Central memory CD8-positive, alpha-beta T cell (primary cell): Measurements from ENCODE around the gene TADA2B.

Experiments used
- ATAC-seq: fragments of 150-1000 bp; cut with Tn5 transposase; replicated peaks from 2 replicates; pipeline ENCODE4 v1.10.0; 2022; ENCODE audit warnings: mild to moderate bottlenecking, moderate FRiP score, moderate number of reproducible peaks; ENCODE audit not compliant: poor library complexity, severe bottlenecking; ENCODE audit errors: extremely low read depth
- DNase-seq, 2 donors: peaks; one replicate each; pipeline ENCODE4 v3.0.0; 2021; ENCODE audit warnings: low spot score in 2 of 2
- H3K27ac Mint-ChIP-seq: one replicate; pipeline ENCODE4 v1.8.0; 2022; ENCODE audit warnings: low read depth, mild to moderate bottlenecking, moderate library complexity, mixed read lengths
- H3K27me3 Mint-ChIP-seq: one replicate; pipeline ENCODE4 v1.8.0; 2022; ENCODE audit warnings: mixed read lengths
- H3K36me3 Mint-ChIP-seq: one replicate; pipeline ENCODE4 v1.8.0; 2022; ENCODE audit warnings: mild to moderate bottlenecking, moderate library complexity, mixed read lengths; ENCODE audit not compliant: insufficient read depth
- H3K4me1 Mint-ChIP-seq: one replicate; pipeline ENCODE4 v1.8.0; 2022; ENCODE audit warnings: mixed read lengths
- H3K4me3 Mint-ChIP-seq: one replicate; pipeline ENCODE4 v1.8.0; 2022; ENCODE audit warnings: mild to moderate bottlenecking, moderate library complexity, mixed read lengths
- H3K9me3 Mint-ChIP-seq: one replicate; pipeline ENCODE4 v1.8.0; 2022; ENCODE audit warnings: mixed read lengths

Gene TADA2B, protein sequence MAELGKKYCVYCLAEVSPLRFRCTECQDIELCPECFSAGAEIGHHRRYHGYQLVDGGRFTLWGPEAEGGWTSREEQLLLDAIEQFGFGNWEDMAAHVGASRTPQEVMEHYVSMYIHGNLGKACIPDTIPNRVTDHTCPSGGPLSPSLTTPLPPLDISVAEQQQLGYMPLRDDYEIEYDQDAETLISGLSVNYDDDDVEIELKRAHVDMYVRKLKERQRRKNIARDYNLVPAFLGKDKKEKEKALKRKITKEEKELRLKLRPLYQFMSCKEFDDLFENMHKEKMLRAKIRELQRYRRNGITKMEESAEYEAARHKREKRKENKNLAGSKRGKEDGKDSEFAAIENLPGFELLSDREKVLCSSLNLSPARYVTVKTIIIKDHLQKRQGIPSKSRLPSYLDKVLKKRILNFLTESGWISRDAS

DNA sequence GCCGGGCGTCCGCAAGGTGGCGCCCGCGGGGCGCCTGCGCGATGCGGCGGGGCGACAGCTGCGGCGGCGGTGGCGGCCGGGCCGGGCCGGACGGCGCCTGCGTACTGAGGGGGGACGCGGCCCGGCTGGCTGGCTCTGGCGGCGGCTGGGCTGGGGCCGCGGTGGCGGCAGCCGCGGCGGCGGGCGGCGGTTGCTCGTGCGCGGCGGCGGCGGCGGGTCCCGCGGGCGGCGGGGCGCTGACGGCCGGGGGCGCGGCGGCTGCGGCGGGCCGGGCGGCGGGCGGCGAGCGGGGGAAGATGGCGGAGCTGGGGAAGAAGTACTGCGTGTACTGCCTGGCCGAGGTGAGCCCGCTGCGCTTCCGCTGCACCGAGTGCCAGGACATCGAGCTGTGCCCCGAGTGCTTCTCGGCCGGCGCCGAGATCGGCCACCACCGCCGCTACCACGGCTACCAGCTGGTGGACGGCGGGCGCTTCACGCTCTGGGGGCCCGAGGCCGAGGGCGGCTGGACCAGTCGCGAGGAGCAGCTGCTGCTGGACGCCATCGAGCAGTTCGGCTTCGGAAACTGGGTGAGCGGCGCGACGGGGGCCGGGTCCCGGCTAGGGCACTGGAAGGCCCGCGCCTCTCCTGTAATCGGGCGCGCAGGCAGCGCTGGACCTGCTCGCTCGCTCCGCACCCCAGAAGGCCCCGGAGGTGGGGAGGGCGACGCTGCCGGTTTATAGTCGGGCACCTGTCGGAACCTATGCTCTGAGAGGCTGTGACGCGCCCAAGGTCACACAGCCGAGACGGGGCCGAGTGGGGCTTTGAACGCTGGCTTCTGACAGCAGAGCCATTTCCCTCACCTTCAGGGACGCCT is at the start of gene TADA2B:
TSS of gene TADA2B (plus strand) at position 89 of the 853 bp plus-strand sequence. CDS start at position 297, 208 bp downstream.
- Mint-ChIP-seq H3K4me3 (peak within 1 kb of the TSS; percentile 92), H3K27ac (peak within 1 kb of the TSS; percentile 88), H3K4me1 (peaks cover 57% of the 10 kb centered on the region), H3K36me3 (peaks cover 36% of the 10 kb centered on the region), H3K27me3 (no peaks in the 10 kb centered on the region), H3K9me3 (no peaks in the 10 kb centered on the region)
- ATAC-seq (peak; percentile 46), DNase-seq (peak; percentile 38 to 43)

DNA sequence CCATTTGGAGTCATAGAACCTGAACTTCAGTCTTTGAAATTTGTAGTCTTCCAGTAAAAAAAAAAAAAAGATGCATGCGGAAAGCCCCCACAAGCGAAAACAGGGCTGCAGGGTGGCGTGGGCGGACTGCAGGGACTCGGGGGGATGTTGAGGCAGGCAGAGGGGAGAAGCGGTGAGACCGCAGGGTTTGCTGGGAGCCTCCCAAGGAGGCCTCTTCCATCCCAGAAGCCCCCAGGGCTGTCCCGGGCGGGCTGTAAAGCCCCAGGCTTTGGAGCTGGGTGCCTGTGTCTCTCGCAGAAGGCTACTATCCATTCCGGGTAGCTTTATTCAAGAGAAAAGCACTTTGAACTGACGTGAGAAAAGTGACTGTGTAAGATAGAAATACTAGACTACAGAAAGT is 46.7 kb upstream of the TADA2B start:
- ATAC-seq, result no peak
- Mint-ChIP-seq H3K9me3 (no peaks in the 10 kb centered on the region), H3K27me3 (no peaks in the 10 kb centered on the region), H3K27ac (no peak overlapping the region), H3K36me3 (peaks cover 50% of the 10 kb centered on the region), H3K4me3 (no peak overlapping the region), H3K4me1 (peaks cover 10% of the 10 kb centered on the region)
- no peak for DNase-seq

DNA sequence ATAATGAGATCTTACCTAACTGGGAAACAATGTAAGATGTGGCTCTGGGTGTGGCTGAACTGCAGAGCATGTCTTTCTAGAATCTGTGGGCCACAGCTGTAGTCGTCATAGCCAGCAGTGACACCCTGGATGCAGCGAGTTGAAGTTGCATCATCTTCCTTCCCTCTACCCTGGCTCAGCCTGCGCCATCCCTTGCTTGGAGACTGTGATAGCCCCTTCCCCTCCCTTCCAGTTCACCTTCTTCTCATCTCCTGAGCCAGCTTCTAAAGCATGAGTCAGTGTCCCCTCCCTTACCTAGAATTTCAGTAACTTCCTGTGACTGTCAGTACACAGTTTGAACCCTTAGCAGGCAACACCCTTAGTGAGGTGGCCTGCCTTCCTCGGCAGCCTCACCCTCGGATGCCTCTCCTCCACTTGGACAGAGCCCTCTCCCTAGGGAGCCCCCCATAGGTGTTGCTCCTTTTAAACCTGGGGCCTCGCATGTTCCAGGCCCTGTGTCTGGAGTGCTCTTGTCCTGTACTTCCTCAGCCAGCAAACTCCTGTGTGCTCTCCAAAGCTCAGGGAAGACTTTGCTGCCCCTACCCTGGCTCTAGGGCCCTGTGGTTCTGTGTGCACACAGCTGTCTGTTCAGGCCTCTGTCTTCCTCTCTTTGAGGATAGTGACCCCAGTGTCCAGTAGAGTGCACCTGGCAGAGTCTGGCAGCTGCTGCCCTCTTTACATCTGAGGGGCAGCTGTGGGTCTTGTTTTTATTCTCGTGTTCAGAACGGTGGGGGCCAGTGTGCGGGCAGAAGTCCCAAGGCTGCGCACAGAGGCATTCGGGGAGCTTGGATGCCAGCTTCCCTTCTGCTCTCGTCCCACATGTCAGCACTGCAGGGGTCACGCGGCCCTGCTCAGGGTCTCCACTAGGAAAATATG is 43.7 kb upstream of the TADA2B start:
- H3K4me1 Mint-ChIP-seq, result peaks cover 8% of the 10 kb centered on the region
- DNase-seq (no peak), ATAC-seq (no peak)
- H3K9me3 Mint-ChIP-seq, result no peaks in the 10 kb centered on the region
- no peak overlapping the region for H3K27ac Mint-ChIP-seq
- peaks cover 51% of the 10 kb centered on the region for H3K36me3 Mint-ChIP-seq
- H3K4me3 Mint-ChIP-seq, result no peak overlapping the region
- no peaks in the 10 kb centered on the region for H3K27me3 Mint-ChIP-seq

DNA sequence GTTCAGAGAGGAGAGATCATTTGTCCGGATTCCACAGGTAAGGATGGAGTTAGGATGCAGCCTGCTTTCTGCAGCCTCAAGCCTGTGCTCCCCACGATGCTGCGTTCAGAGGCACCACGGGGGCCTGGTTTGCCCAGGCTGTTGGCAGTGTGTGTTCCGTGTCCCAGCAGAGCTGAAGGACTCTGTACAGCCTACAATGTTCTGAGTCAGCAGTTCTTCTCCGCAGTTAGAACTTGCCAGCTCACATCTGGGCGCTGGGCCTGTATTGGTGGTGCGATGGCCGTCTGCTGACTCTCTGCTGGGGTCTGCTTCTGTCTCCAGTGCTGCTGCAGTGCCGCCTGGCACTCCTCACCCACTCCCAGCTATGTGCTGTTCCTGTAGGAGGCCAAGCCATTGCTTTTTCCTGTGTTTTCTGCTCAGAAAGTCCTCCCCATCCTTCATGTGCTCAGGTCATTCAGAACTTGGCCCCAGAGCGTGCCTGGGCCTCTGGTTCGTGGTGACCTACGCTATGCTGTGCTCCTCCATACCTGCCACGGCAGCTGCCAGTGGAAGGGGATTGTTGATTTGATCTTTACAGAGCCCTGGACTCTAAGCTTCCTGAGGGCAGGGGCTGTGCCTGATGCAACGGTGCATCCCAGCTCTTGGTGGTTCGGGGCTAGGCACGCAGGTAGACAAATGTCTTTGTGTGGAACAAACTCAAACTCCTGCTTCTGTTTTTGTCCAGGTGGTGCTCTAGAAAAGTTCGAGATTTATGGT is 42.6 kb upstream of the TADA2B start:
- Mint-ChIP-seq H3K36me3 (peaks cover 47% of the 10 kb centered on the region), H3K27me3 (no peaks in the 10 kb centered on the region), H3K4me1 (peaks cover 8% of the 10 kb centered on the region), H3K9me3 (no peaks in the 10 kb centered on the region), H3K4me3 (no peak overlapping the region), H3K27ac (no peak overlapping the region)
- DNase-seq (no peak), ATAC-seq (no peak)

DNA sequence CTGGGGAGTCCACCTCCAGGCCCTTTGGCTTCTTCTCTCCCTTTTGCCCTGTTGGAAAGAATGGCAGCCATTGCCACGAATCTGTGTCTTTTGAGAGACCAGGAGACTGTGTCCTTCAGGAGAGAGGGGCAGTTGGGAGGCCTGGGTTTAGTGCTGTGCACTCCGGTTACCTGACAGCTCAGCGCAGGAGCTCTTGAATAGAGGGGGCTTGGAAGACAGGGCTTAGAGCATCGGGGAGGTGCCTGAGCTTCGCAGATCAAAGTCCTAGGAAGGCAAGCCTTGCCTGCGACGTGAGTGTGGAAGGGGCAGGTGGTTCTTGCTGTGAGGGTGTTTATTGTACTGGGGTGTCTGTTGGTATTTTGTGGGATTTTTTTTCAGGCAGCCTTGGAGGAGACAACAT is 41.9 kb upstream of the TADA2B start:
- H3K27ac Mint-ChIP-seq, result no peak overlapping the region
- no peak for ATAC-seq

DNA sequence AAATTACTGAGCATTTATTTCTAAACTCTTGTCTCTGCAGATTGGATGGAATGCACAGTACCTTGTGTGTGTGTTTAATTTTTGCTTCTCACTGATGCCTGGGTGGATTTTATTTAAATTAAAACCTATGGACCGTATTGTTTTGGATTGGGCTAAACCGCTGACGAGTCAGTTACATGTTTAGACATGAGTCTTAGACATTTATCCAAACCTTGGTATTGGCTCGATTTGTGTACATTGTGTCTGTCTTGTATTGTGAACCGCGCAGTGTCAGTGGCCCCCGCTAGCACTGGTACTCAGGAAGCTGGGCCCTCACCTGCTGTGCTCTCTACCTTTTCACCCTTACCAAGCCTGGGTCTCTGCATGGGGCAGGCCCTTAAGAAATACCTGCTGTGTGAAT is 40.8 kb upstream of the TADA2B start:
- ATAC-seq (no peak), DNase-seq (no peak)
- no peak overlapping the region for H3K27ac Mint-ChIP-seq
- no peak overlapping the region for H3K4me3 Mint-ChIP-seq
- H3K9me3 Mint-ChIP-seq, result no peaks in the 10 kb centered on the region
- no peaks in the 10 kb centered on the region for H3K27me3 Mint-ChIP-seq
- H3K4me1 Mint-ChIP-seq, result peaks cover 8% of the 10 kb centered on the region
- peaks cover 39% of the 10 kb centered on the region for H3K36me3 Mint-ChIP-seq

More for the DNA sequence above, 41.9 kb upstream of the TADA2B start:
- no peak for DNase-seq
- Mint-ChIP-seq H3K36me3 (peaks cover 48% of the 10 kb centered on the region), H3K4me1 (peaks cover 8% of the 10 kb centered on the region), H3K9me3 (no peaks in the 10 kb centered on the region), H3K27me3 (no peaks in the 10 kb centered on the region), H3K4me3 (no peak overlapping the region)

DNA sequence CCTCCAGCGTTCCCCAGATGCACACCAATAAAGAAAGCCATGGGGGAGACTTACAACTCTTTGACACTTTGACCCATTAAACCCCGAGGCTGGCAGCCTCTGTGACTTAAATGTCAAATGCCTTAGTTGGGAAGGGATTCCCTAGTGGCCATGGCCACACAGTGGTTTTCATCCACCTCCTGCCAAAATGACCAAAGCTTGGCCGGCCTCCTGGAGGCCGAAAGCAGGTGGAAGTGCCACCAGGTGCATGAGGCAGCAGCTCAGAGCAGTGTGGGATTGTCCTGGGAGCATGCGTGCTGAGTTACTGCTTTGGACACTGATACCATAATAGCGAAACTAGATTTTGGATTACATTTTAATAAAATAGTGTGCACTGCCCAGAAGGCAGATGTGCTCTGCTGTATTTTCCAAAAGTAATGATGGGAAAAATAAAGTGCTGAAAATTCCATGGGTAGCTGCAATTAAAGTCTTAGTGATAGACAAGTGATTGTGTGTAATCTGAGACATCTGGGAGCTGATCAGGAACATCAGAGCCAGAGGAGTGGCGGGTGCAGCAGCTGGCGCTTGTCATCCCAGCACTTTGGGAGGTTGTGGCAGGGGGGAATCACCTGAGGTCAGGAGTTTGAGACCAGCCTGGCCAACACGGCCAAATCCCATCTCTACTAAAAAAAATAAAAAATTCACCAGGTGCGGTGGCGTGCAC is 39.8 kb upstream of the TADA2B start:
- H3K4me1 Mint-ChIP-seq, result peaks cover 8% of the 10 kb centered on the region
- no peak overlapping the region for H3K4me3 Mint-ChIP-seq
- no peak for ATAC-seq
- H3K27me3 Mint-ChIP-seq, result no peaks in the 10 kb centered on the region
- no peak for DNase-seq
- H3K9me3 Mint-ChIP-seq, result no peaks in the 10 kb centered on the region
- H3K27ac Mint-ChIP-seq, result peak overlapping the region; percentile 32
- H3K36me3 Mint-ChIP-seq, result peaks cover 34% of the 10 kb centered on the region

DNA sequence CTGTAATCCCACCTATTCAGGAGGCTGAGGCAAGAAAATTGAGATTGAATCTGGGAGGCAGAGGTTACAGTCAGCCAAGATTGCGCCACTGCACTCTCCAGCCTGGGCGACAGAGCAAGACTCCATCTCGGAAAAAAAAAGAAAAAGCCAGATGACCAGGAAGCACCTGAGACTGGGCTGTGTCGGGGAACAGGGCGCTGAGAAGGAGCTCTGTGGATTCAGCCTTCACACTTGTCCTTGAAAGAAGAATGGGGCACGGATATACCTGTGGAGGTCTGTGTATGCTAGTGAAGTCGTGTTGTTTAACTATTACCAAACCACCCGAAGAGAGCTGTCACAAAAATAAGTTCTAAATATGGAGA is 39.3 kb upstream of the TADA2B start:
- H3K36me3 Mint-ChIP-seq, result peaks cover 35% of the 10 kb centered on the region
- H3K4me1 Mint-ChIP-seq, result peaks cover 8% of the 10 kb centered on the region
- H3K9me3 Mint-ChIP-seq, result no peaks in the 10 kb centered on the region
- H3K4me3 Mint-ChIP-seq, result no peak overlapping the region
- H3K27me3 Mint-ChIP-seq, result no peaks in the 10 kb centered on the region
- ATAC-seq, result no peak
- DNase-seq, result no peak
- H3K27ac Mint-ChIP-seq, result no peak overlapping the region

DNA sequence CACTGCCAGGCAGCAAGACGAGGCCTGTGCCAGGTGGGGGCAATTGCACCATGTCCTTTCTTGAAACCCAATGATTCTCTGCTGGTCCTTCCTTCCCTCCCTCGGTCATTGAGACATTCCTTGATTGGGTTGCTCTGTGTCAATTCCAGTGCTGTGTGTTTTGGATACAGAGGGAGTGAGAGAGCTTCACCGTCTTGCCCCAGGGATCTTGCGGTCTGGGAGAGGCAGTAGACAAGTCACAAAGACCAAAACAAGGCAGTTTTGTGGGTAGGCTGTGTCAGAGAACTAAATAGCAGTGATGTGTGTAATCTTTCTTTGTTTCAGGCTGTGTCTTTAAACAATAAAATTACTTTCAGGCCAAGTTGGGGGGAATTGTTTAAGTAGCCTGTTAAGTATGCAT is 38.8 kb upstream of the TADA2B start:
- peaks cover 32% of the 10 kb centered on the region for H3K36me3 Mint-ChIP-seq
- no peak overlapping the region for H3K27ac Mint-ChIP-seq
- H3K4me1 Mint-ChIP-seq, result peaks cover 8% of the 10 kb centered on the region
- no peak overlapping the region for H3K4me3 Mint-ChIP-seq
- no peak for ATAC-seq
- no peak for DNase-seq
- H3K9me3 Mint-ChIP-seq, result no peaks in the 10 kb centered on the region
- no peaks in the 10 kb centered on the region for H3K27me3 Mint-ChIP-seq

DNA sequence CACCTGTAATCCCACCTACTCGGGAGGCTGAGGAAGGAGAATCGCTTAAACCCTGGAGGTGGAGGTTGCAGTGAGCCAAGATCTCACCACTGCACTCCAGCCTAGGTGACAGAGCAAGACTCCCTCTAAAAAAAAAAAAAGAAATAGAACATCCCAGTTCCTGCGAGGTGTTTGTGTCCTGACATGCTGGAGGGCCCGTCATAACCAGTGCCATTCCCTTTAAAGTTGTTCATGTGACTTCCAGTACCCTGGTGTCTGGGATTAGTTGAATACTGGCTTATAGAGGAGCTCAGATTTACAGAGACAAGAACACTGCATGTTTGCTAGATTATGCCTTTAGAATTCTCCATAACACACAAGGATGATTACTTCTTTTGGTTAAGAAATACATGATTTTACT is 37.6 kb upstream of the TADA2B start:
- ATAC-seq, result no peak
- Mint-ChIP-seq H3K4me3 (no peak overlapping the region), H3K27me3 (no peaks in the 10 kb centered on the region), H3K9me3 (no peaks in the 10 kb centered on the region), H3K36me3 (peaks cover 27% of the 10 kb centered on the region), H3K27ac (no peak overlapping the region), H3K4me1 (peaks cover 8% of the 10 kb centered on the region)
- DNase-seq, result no peak

DNA sequence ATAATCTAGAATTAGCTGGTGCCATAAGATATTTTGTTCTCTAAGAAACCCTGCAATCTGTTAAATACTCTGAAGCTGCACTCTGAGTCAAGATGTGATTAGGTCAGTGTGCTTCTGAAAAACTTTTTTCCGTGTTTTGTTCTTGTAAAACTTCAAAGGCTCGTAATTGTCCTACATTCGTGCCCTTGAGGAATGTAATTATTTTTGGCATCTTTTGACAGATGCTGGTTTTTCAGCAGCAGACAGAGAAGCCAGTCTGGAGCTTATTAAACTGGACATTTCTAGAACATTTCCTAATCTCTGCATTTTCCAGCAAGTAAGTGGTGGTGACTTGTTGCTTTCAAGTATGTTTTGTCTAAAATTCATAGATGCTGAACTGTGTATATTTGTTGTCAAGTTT is 36.8 kb upstream of the TADA2B start:
- Mint-ChIP-seq H3K36me3 (peaks cover 28% of the 10 kb centered on the region), H3K27ac (peak overlapping the region; percentile 41), H3K4me3 (no peak overlapping the region), H3K4me1 (peaks cover 8% of the 10 kb centered on the region), H3K9me3 (no peaks in the 10 kb centered on the region), H3K27me3 (no peaks in the 10 kb centered on the region)
- ATAC-seq (no peak), DNase-seq (no peak)
